NCI-H2107 (cell line): ENCODE measurements around the gene MARK3.

Experiments
- DNase-seq: peaks from one replicate; lab custom pipeline; 2025; lab: John Stamatoyannopoulos, UW

The MARK3 gene

DNA sequence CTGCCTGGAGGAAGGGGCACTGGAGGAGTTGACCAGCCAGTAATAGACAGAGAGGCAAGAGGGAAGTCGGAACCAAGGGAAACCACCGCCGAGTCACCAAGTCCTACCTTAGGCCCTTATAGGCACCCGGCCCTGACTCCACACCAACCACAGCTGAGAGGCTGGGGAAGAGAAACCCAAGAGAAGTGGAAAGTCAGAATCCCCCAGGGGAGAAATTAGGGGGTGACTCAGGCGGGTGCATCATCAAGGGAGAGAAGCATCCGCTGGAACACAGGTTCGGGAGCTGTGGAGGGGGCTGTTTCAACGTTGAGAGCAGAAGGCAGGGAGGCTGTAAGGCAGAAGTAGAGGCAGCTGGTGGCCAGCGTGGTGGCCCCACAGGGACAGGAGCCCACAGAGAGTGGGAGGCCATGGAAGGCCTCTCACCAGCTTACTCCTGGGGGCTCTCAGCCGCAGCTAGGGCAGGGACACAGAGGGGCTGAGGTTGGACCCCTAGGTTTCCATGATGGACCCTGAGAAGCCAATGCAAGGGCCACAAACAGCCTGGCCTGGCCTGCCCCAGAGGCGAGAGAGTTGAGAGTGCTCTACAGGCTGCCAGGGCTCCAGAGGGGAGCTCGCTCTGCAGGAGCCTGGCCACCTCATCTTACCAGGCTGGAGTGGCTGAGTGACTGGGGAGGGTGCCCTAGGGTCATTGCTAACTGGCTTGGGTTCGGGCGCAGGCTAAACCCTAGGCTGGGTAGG, 142.4 kb downstream of the MARK3 start:
- no peak for DNase-seq

DNA sequence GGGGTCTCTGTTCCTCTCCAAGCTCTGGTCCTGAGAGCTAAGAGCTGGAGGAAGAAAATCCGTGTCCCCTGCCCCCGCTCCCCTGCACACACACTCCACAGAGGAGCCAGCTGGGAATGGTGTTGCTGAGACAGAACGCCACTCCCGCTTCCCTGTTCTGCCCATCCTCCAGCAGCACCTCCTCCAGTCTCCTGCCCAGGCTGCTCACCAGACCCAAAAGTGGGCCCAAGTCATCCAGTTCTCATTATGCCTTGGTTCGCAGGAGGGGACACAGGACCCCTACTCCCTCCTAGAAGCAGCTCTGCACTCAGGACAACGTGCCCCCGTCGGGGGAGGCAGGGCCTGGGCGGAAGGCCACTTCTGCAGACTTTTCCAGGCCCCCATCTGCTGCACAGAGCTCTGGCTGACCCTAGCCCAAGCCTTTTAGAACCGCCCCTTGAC, 143.0 kb downstream of the MARK3 start:
- no peak for DNase-seq

DNA sequence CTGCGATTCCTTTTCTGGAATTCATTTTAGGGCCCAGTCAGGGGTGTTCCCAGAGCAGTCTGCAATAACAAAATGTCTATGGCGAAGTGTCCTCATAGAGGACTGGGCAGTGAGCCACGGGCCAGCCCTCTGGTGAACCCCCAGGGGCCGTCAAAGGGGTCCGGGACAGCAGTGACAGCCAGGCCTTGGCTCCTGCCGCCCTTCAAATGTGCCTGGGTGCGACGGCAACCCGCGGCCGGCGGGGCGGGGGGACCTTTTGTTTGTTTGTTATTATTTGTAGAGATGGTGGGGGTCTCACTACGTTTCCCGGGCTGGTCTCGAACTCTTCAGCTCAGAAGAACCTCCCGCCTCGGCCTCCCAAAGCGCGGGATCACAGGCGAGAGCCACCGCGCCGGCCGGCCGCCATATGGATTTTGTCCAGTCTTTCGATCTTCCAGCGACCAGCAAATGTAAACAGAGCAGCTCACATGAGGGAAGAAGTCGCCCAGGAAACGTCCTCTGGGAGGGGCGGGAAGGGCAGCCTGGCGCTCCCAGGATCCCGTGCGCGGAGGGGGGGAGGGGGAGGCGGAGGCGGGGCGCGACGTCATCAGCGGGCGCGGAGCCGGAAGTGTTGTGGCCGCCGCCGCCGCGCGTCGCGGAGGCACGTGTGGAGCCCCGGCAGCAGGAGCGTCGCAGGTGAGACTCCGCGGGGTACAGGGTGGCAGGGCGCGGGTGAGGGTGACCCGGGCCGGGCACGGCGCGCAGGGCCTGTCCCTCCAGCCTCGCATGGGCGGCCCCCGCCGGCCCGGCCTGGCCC, 143.6 kb downstream of the MARK3 start, which contains the start of gene TRMT61A:
TRMT61A (plus strand) TSS at position 610 of the 796 bp plus-strand sequence. CDS start 783 bp downstream, outside the sequence.
- DNase-seq = peak; percentile 95

DNA sequence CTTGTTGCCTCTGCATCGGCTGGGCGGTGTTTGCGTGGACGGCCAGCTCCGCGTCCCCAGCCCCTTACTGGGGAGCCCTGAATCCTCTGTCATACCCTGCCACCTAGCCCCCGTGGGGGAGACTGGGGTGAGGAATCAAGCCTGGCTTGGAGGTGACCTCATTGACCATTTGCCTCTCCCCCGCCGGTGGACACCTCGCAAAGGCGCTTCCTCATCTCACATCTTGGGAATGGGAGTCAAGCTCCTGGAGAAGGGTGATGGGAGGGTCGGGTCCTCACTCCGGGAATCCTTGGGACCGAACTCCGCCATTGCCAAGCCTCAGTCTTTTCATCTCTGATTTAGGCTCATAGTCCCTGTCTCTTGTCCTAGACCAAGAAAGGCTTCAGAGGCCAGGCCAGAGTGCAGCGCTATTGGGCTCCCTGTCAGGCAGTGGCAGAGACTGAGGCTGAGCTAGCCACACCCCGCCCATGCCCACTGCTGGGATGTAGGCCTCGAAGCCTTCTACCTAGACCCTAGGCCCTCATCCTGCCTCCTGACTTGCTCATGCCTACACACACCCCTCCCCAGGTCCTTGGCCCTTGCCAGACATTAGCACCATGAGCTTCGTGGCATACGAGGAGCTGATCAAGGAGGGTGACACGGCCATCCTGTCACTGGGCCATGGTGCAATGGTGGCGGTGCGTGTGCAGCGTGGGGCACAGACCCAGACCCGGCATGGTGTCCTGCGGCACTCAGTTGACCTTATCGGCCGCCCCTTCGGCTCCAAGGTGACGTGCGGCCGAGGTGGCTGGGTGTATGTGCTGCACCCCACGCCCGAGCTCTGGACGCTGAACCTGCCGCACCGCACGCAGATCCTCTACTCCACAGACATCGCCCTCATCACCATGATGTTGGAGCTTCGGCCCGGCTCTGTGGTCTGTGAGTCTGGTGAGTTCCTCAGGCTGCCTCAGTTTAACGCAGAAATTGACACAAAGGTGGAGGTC, 144.5 kb downstream of the MARK3 start:
- DNase-seq = no peak

DNA sequence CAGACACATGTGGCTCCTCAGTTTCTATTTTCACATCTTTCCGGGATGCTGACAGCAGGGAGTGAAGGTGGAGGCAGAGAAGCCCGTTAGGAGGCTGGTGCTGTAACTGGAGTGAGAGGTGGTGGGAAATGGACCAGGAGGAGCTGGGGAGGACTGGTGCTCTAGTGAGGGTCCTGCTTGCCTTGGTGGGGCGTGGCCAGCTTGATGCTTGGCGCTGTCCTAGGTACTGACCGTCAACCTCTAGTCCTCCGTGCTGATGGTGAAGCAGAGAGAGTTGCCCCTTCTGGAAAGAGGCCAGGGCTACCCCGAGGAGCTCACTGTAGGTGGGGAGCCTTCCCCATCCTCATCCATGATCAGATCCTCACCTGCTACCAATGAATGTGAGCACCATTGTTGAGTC, 145.2 kb downstream of the MARK3 start:
- no peak for DNase-seq

DNA sequence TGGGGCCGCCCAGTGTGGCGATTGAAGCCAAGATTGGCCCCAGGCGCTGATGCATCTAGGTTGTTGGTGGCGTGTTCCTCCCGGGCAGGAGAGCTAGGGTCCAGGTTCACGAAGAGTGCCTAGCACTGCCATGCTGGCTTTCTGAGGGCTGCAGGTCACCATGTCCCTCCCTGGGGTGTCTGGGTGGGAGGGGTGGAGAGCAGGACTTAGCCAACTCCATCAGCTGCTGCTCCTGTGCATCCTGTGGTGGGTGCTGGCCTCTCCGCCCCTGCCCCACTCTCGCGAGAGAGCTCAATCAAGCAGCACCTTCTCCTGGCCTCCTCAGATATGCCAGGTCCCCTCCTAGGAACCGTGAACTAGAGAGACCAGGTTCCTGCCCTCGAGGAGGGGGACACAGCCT, 145.6 kb downstream of the MARK3 start:
- no peak for DNase-seq

DNA sequence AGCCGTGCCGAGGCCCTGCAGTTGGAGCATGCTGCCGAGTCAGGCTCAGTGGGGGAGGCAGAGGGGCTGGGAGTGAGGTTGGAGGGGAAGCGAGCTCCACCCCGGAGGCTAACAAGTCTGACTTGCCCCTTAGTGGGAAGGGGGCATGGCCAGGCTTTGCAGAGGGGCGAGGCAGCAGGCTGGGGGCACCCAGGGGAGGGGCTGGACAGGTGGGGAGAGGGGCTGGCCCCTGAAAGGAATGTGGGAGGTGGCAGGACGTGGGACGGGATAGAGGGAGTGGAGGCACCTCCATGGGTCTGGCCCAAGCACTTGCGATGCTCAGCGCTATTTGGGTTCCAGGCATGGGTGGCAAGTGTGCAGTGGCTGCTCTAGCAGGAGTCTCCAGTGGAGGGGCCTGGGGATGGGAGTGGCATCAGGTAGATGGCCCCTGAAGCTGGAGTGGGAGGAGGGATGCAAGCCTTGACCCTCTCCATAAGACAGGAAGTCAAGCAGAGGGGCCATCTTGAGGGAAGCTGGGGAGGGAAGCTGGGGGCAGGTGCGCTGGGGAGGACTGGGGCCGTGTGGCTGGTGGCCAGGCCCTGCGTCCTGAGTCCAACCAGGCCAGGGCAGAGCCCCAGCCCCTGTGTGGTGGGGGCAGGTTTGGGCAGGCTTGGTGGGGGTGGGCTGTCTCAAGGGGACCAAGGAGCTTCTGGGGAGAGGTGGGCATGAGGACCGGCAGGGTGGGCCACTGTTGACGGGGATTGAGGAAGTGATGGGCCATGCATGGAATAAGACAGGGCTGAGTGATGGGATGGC, 146.4 kb downstream of the MARK3 start:
- DNase-seq = no peak

DNA sequence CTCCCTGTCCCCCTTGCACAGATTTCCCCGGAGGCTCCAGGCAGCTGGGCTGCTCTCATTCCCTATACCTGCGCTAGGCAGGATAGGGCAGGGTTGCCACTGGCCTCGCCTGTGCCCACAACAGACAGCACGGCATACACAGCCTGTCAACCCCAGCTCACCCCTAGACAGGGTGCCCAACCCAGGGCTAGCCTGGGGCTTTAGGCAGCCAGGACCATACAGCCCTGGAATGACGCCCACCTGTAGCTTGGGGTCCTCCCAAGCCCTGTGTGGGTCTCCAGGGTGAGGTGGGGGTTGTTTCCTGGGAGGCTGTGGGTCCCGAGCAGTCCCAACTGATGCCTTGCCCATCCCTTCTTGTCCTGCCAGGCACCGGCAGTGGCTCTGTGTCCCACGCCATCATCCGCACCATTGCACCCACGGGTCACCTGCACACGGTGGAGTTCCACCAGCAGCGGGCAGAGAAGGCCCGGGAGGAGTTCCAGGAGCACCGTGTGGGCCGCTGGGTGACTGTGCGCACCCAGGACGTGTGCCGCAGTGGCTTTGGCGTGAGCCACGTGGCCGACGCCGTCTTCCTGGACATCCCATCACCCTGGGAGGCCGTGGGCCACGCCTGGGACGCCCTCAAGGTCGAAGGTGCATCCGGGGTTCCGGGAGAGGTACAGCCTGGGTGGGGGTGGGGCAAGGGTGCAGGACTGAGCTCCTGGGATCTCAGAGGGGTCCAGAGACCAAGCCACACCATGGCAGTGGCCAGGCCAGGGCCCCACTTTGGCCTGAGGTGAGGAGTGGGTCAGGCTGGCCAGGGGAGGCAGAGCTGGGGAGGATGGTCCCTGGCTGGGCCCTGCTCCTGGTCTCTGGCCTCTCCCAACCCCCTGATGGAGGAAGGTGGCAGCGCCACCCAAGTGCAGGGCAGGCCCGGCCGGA, 147.3 kb downstream of the MARK3 start:
- no peak for DNase-seq

DNA sequence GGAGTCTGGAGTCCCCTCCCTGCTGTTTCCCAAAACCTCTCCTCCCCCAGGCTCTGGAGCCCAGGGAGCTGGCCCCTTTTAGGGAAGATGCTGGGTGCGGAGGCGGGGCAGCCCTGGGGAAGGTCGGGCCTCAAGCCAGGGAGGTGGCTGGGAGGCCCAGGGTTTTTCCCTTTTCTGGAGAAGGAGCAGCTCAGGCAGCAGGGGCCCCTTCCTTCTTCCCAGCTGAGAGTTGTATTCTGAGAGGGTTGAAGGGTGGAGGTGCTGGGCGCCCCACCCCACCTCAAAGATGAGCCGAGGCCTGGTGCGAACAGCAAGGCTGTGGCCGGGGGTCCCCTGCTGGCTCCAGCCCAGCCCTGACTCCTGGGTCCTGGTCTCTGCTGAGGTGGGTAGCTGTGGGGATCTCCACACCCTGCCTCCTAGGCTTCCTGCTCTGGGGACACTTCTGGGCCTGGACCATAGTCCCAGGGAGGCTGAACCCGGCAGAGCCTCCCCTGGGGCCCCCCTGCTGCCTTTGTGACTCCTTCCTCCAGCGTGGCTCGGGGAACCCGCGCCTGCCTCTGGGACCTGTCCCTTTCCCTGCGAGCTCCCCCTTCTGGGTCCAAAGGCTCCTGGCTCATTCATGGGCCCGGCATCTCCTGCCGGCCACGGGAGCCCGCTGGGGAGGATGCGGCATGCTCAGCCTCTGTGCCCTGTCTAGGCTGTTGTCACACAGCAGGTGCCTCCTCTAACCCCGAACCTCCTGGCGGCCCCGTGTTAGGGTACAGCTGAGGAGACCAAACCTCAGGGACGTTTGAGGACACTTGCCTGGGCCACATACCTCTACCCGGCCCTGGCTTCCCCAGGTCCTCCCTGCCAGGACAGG, 148.2 kb downstream of the MARK3 start:
- no peak for DNase-seq

DNA sequence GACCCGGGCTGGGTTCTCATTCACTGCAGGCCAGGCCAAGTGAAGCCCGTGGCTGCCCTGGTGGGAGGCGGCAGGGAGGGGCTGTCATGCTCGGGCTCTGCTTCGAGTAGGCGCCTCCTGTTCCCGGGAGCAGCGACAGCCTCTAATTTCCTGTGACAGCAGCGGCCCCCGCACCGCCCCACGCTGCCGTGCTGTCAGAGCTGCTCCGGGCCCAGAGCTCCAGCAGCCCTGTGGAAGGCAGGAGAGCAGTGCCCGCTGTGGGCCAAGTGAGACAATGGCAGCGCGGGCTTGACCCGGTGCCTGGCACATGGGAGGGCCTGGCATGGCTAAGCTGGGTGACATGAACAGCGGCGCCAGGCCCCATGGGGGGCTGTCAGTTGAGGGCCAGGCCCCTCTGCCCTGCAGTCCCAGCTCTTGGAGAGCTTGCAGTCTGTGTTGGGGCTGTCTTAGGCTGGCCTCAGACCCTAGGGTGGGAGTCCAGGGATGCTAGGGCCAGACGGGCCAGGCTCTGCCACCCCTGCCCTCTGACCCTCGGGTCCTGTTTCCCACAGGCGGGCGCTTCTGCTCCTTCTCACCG, 148.9 kb downstream of the MARK3 start:
- no peak for DNase-seq

DNA sequence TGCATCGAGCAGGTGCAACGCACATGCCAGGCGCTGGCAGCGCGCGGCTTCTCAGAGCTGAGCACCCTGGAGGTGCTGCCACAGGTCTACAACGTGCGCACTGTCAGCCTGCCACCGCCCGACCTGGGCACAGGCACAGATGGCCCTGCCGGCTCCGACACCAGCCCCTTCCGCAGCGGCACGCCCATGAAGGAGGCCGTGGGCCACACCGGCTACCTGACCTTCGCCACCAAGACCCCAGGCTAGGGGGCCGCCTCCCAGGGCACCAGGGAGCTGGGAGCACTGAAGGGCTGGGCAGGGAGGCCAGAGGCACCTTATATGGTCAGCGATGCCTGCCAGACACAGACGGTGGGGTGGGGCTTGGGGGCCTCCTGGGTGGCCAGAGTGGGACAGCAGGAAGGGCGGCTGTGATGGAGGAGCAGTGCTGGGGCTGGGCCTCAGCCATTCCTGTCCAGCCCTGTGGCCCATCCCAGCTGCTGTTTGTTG, 149.4 kb downstream of the MARK3 start:
- DNase-seq = no peak

DNA sequence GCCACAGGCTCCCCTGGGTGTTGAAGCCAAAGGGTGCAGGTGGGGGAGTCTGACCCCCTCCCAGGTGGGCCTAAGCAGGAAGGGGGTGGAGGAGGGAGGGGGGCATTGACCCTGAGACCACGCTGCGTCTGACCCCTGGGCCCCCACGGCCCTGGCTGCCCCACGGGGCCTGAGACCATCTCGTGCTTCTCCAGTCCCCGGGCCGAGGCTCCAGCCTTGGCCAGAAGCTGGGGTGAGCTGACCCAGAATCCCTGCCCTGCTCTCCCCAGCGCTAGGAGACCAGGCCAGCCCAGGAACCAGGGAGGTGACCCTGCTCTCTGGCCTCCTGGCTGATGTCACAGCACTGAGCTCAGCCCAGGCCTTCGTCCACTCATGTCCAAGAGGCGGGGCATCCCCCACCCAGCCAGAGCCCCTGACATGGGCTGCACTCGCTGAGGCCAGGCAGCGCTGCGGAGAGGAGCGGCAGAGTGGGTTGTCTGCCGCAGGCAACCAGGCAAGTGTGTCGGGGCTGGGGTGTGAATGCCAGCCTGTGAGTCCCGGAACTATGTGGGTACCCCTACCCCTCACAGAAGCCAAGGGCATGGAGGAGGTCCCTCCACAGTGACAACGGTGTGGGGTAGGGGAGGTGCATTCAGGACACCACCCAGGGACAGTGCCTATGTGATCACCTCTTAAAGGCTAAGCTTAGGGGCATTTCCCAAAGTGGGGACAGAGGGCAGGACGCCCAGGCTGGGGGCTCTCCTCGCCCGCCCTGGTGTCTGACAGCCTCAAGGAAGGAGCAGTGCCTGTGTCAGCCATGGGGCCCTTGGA, 150.1 kb downstream of the MARK3 start:
- DNase-seq = no peak

DNA sequence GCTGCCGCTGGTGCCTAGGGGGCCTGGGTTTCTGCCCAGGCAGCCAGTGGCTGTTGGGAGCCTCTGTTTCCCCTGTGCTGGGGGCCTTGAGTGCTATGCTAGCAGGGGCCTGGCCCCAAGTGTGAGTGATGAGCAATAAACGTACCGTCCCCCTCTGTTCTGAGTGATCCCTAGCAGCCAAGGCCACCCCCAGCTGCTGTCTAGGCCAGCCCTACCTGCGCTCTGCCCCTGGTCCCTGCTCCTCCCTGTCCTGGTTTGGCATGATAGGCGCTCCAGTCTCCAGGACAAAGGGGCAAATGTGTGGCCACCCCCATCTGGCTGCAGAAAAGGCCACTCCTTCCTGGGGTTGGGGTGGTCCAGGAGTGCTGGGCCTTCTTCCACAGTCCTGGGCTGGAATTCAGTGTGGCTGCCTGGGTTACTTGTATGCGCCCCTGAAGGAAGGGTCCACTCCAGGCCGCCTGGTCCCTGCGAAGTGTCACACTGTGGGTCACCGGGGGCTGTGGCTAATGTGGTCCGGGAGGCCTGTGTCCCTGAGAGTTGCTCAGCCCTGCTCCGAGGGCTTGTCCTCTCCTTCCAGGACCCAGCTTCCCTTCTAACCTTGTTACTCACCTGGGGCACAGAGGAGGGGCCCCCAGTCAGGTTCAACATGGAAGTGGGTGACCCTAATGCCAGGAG, 150.8 kb downstream of the MARK3 start:
- DNase-seq = no peak

DNA sequence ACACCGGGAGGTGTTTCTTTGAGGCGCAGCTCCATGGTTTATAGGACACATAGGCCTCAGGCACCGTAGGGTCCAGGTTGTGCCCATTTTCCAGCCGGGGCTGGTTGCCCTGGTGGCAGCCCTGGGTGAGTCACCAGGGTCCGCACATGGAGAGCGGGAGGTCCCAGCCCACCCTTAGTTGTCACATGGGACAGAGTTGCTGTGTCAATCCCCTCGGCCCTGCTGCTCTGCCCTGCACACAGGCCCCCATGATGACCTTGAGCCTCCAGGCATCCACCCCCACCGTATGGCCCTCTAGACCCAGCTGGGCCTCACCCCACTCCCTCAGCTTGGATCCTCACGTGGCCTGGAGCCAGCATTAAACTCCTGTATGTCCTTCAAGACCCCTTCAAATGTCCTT, 151.5 kb downstream of the MARK3 start:
- DNase-seq = no peak

DNA sequence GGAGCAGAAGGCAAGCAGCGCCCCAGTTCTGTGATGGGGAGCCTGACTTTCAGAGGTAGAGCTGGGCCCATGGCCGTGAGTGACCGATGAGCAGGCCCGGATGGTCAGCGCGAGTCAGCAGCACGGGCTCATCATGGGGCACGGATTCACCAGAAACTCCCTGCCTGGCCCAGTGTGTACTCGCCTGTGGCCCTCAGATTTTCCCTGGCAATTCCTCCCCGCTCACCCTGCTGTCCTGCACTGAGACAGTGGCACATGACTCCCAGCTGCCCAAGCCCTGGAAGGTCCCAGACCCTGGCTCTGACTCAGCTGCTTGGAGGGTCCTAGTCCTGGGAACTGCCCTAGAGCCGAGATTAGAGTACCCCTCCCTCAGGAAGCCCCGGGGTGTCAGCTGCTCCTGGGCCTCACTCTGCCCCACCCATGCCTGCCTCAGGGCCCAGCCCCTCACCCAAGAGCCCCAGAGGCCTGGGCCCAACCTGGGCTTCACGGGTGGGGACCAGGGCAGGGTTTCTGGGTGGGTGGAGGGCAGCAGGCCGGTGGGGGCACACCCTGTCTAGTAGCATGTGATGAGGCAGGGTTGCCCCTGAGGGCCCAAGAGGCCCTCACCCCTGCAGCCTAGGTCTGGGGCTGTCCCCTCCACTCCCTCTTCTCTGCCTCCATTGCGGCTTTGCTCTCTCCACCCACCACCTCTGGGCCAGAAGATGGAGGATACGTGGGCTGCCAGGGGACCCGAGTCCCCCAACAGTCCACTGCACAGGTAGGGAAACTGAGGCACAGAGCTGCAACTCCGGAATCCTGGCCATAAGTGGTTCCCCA, 152.2 kb downstream of the MARK3 start:
- DNase-seq = no peak

DNA sequence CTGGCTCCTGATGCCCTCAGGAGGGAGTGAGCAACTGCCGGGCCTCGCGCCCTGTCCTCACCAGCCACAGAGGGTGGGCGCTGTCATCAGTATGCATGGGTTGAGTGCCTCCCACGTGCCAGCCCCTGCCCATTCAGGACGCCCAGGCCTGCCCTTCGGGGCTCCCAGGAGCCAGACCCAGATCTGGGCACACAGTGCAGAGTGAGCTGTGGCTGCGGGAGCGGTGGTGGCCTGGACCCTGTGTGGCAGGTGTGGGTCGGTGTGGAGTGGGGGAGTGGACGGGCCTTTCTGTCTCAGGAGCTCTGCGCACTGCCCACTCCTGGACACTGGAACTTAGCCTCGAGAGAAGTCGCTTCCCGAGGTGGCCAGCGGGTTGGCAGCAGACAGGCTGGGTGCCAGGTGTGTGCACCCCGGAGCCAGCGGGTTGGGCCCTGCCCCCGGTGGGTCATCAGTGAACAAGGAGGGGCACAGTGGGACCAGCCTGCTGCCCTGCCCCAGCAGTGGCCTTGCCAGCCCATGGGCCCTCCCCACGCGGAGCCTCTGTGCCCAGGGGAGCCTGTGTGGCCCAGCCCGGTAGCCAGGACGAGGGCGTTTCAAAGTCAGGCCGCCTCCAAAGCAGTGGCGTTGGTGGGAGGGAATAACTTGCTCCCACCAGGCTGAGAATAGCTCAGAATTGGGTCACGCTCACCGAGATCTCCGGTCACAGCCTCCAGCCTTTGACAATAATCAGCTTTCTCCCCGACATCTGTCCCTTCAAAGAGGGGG, 153.3 kb downstream of the MARK3 start:
- DNase-seq = no peak
